BLaER1 treated with 17β-estradiol and CSF1 and Interleukin-3, amounts not matched to agents 10 nM and 100 nM (cell line): Measurements from ENCODE around the gene SC5D.

Experiments used
- H3K27ac ChIP-seq, 11 experiments: shearing (Covaris generic); formaldehyde crosslinking; 2 replicates each; pipeline ENCODE4 v1.8.1; 2022
- H3K27me3 ChIP-seq, 11 experiments: shearing (Covaris generic); formaldehyde crosslinking; 2 replicates each; pipeline ENCODE4 v1.8.1; 2022
- H3K36me3 ChIP-seq, 11 experiments: shearing (Covaris generic); formaldehyde crosslinking; 2 replicates each; pipeline ENCODE4 v1.8.1; 2022
- H3K4me1 ChIP-seq, 10 experiments: shearing (Covaris generic); formaldehyde crosslinking; 2 replicates each; pipeline ENCODE4 v1.8.1; 2022
- H3K4me2 ChIP-seq, 11 experiments: shearing (Covaris generic); formaldehyde crosslinking; 2 replicates each; pipeline ENCODE4 v1.8.1; 2022
- H3K4me3 ChIP-seq, 10 experiments: shearing (Covaris generic); formaldehyde crosslinking; 2 replicates each; pipeline ENCODE4 v1.8.1; 2022
- H3K9ac ChIP-seq, 11 experiments: shearing (Covaris generic); formaldehyde crosslinking; 2 replicates each; pipeline ENCODE4 v1.8.1; 2022
- H3K9me3 ChIP-seq, 11 experiments: shearing (Covaris generic); formaldehyde crosslinking; replicated peaks in 1 of 11; 2 replicates each; pipeline ENCODE4 v1.8.1; 2022
- H4K20me1 ChIP-seq, 11 experiments: shearing (Covaris generic); formaldehyde crosslinking; 2 replicates each; pipeline ENCODE4 v1.8.1; 2022
- Cebpa-rat ChIP-seq, 11 experiments: shearing (Covaris generic); IDR thresholded peaks; 2 replicates each; pipeline ENCODE4 v1.8.1; 2022

Gene SC5D

GRCh38 chr11:121300313-121300971 lies 7.9 kb downstream of the SC5D start:
- peaks cover 25 to 49% (median 38%) of the 10 kb centered on the region in 11 experiments; a peak in 21 of 22 replicates for H3K36me3 ChIP-seq
- H3K27me3 ChIP-seq, result no peaks in the 10 kb centered on the region
- H4K20me1 ChIP-seq, result peaks cover 2 to 61% (median 24%) of the 10 kb centered on the region in 11 experiments; a peak in 15 of 22 replicates

GRCh38 chr11:121300972-121301699 lies 8.6 kb downstream of the SC5D start:
- Histone ChIP-seq H4K20me1 (peaks cover 0 to 54% (median 19%) of the 10 kb centered on the region in 11 experiments; a peak in 14 of 22 replicates), H3K9me3 (peaks cover 0 to 11% (median 0%) of the 10 kb centered on the region in 11 experiments; a peak in 2 of 22 replicates), H3K27ac (no peak overlapping the region), H3K27me3 (no peaks in the 10 kb centered on the region), H3K9ac (no peak overlapping the region), H3K4me1 (peaks cover 0 to 21% (median 11%) of the 10 kb centered on the region in 10 experiments; a peak in 11 of 20 replicates), H3K36me3 (peaks cover 32 to 49% (median 39%) of the 10 kb centered on the region in 11 experiments; a peak in 21 of 22 replicates), H3K4me2 (peak overlapping the region in 5 of 11 experiments; percentile 1 to 38 (median 26); a peak in 4 of 22 replicates), H3K4me3 (no peak overlapping the region)
- no peak for TF ChIP-seq Cebpa-rat (IDR thresholded peaks at IDR 0.05)

More at GRCh38 chr11:121300313-121300971, 7.9 kb downstream of the SC5D start:
- Histone ChIP-seq H3K4me3 (no peak overlapping the region), H3K4me1 (peaks cover 0 to 21% (median 11%) of the 10 kb centered on the region in 10 experiments; a peak in 11 of 20 replicates), H3K27ac (no peak overlapping the region), H3K9ac (no peak overlapping the region), H3K9me3 (peaks cover 0 to 11% (median 0%) of the 10 kb centered on the region in 11 experiments; a peak in 2 of 22 replicates), H3K4me2 (peak overlapping the region in 6 of 11 experiments; percentile 1 to 38 (median 20); a peak in 8 of 22 replicates)
- TF ChIP-seq Cebpa-rat (IDR thresholded peaks at IDR 0.05), result no peak

DNA sequence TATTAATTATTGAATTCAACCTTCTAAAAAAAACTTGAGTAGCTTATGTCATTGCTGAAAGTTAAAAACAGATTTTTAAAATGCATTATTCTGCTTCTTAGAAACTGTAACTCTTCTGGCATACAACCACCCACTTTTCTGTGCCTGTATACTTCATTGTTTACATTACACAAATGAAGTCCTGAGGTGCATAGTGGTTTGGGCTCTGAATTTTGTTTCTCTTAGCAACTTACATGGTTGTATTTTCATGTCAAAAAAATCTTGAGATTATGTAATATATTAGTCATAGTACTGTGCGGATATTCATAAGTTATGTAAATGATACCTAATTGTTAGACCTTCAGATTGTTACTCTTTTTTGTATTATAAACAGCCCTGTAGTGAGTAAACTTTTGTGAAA lies 12.2 kb downstream of the SC5D start:
- H3K36me3 ChIP-seq, result peaks cover 56 to 73% (median 63%) of the 10 kb centered on the region in 11 experiments
- no peak overlapping the region for H3K9ac ChIP-seq
- peaks cover 0 to 35% (median 16%) of the 10 kb centered on the region in 11 experiments; a peak in 13 of 22 replicates for H4K20me1 ChIP-seq
- H3K27ac ChIP-seq, result no peak overlapping the region
- H3K27me3 ChIP-seq, result no peaks in the 10 kb centered on the region
- H3K4me2 ChIP-seq, result no peak overlapping the region
- no peak overlapping the region for H3K4me3 ChIP-seq
- peaks cover 0 to 13% (median 7%) of the 10 kb centered on the region in 10 experiments; a peak in 9 of 20 replicates for H3K4me1 ChIP-seq
- H3K9me3 ChIP-seq, result no peaks in the 10 kb centered on the region
- TF ChIP-seq Cebpa-rat (IDR thresholded peaks at IDR 0.05), result no peak

- TF ChIP-seq Cebpa-rat (IDR thresholded peaks at IDR 0.05), result no peak
- no peak overlapping the region for H3K27ac ChIP-seq
- no peak overlapping the region for H3K4me2 ChIP-seq
- H3K9ac ChIP-seq, result no peak overlapping the region
- H3K36me3 ChIP-seq, result peaks cover 45 to 71% (median 55%) of the 10 kb centered on the region in 11 experiments
- H3K27me3 ChIP-seq, result no peaks in the 10 kb centered on the region
- H3K9me3 ChIP-seq, result peaks cover 0 to 1% (median 0%) of the 10 kb centered on the region in 11 experiments; a peak in 1 of 22 replicates
- no peak overlapping the region for H3K4me3 ChIP-seq
- no peaks in the 10 kb centered on the region for H4K20me1 ChIP-seq
- peaks cover 0 to 17% (median 0%) of the 10 kb centered on the region in 10 experiments; a peak in 2 of 20 replicates for H3K4me1 ChIP-seq
Measured at GRCh38 chr11:121308816-121309215, 16.2 kb downstream of the SC5D start.

GRCh38 chr11:121309688-121310087 lies 17.1 kb downstream of the SC5D start:
- peaks cover 0 to 10% (median 0%) of the 10 kb centered on the region in 11 experiments; a peak in 4 of 22 replicates for H3K9me3 ChIP-seq
- H3K9ac ChIP-seq, result no peak overlapping the region
- peaks cover 0 to 17% (median 0%) of the 10 kb centered on the region in 10 experiments; a peak in 2 of 20 replicates for H3K4me1 ChIP-seq
- no peak for TF ChIP-seq Cebpa-rat (IDR thresholded peaks at IDR 0.05)
- H3K36me3 ChIP-seq, result peaks cover 36 to 62% (median 46%) of the 10 kb centered on the region in 11 experiments
- H3K27ac ChIP-seq, result no peak overlapping the region
- H3K27me3 ChIP-seq, result no peaks in the 10 kb centered on the region
- H3K4me2 ChIP-seq, result no peak overlapping the region
- no peak overlapping the region for H3K4me3 ChIP-seq
- no peaks in the 10 kb centered on the region for H4K20me1 ChIP-seq

DNA sequence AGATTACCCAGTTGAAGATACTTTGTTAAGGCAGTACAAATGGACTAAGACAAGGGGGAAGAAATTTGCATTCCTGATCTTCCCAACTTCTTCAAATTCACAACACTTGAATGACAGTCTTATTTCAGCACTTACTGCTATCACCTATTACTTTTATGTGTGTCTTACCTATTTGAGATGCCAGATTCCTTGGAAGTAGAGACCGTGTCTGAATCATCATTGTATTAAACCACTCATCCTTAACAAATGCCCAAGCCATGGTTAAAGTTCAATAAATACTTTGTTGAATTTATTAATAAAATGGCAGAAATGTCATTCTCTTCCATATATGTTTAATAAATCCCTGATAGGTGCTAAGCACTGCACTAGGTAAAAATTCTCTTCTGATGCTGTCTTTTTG lies 18.3 kb downstream of the SC5D start:
- H3K9me3 ChIP-seq, result peaks cover 0 to 16% (median 0%) of the 10 kb centered on the region in 11 experiments; a peak in 4 of 22 replicates
- no peaks in the 10 kb centered on the region for H4K20me1 ChIP-seq
- no peak for TF ChIP-seq Cebpa-rat (IDR thresholded peaks at IDR 0.05)
- H3K4me1 ChIP-seq, result peaks cover 0 to 17% (median 0%) of the 10 kb centered on the region in 10 experiments; a peak in 2 of 20 replicates
- H3K36me3 ChIP-seq, result peaks cover 25 to 50% (median 34%) of the 10 kb centered on the region in 11 experiments
- no peak overlapping the region for H3K9ac ChIP-seq
- H3K27me3 ChIP-seq, result no peaks in the 10 kb centered on the region
- no peak overlapping the region for H3K4me3 ChIP-seq
- H3K27ac ChIP-seq, result no peak overlapping the region
- no peak overlapping the region for H3K4me2 ChIP-seq

GRCh38 chr11:121311373-121311772 lies 18.8 kb downstream of the SC5D start:
- H3K9ac ChIP-seq, result no peak overlapping the region
- no peak overlapping the region for H3K27ac ChIP-seq
- H3K27me3 ChIP-seq, result no peaks in the 10 kb centered on the region
- H3K36me3 ChIP-seq, result peaks cover 20 to 45% (median 29%) of the 10 kb centered on the region in 11 experiments
- H3K4me2 ChIP-seq, result no peak overlapping the region
- peaks cover 0 to 16% (median 0%) of the 10 kb centered on the region in 11 experiments; a peak in 4 of 22 replicates for H3K9me3 ChIP-seq
- no peak for TF ChIP-seq Cebpa-rat (IDR thresholded peaks at IDR 0.05)
- no peak overlapping the region for H3K4me3 ChIP-seq
- no peaks in the 10 kb centered on the region for H4K20me1 ChIP-seq
- peaks cover 0 to 17% (median 0%) of the 10 kb centered on the region in 10 experiments; a peak in 2 of 20 replicates for H3K4me1 ChIP-seq

- H3K4me3 ChIP-seq, result no peak overlapping the region
- no peaks in the 10 kb centered on the region for H4K20me1 ChIP-seq
- TF ChIP-seq Cebpa-rat (IDR thresholded peaks at IDR 0.05), result no peak
- H3K36me3 ChIP-seq, result peaks cover 9 to 34% (median 18%) of the 10 kb centered on the region in 11 experiments; a peak in 20 of 22 replicates
- no peaks in the 10 kb centered on the region for H3K27me3 ChIP-seq
- H3K4me2 ChIP-seq, result no peak overlapping the region
- no peak overlapping the region for H3K27ac ChIP-seq
- peaks cover 0 to 16% (median 0%) of the 10 kb centered on the region in 11 experiments; a peak in 4 of 22 replicates for H3K9me3 ChIP-seq
- peaks cover 0 to 17% (median 0%) of the 10 kb centered on the region in 10 experiments; a peak in 2 of 20 replicates for H3K4me1 ChIP-seq
- no peak overlapping the region for H3K9ac ChIP-seq
Measured at GRCh38 chr11:121312483-121312882, 19.9 kb downstream of the SC5D start.
